Astrocyte (in vitro differentiated cells and primary cell): ENCODE data around the gene ITGA8.

Source experiments
- CTCF ChIP-seq: IDR thresholded peaks from 2 replicates; pipeline ENCODE4 v1.5.1; 2011; ENCODE audit warnings: low read depth, mild to moderate bottlenecking, inconsistent platforms, low read length, moderate library complexity; ENCODE audit not compliant: insufficient read depth
- EZH2 ChIP-seq: IDR thresholded peaks from 2 replicates; pipeline ENCODE4 v1.6.1; 2012; ENCODE audit warnings: mild to moderate bottlenecking, low read length, inconsistent platforms; ENCODE audit not compliant: insufficient read depth

GRCh38 chr10:15601819-15602218, 117.9 kb downstream of the ITGA8 start:
- no peak for TF ChIP-seq EZH2
- no peak for TF ChIP-seq CTCF
